K562 (cell line): ENCODE data around the gene ZNF554.

ENCODE experiments used
- CTCF ChIP-seq, 3 experiments: IDR thresholded peaks in 2 of 3; conservative IDR thresholded peaks in 1 of 3; 2 replicates each; pipeline ENCODE4 v1.5.1; 2011 to 2012; ENCODE audit warnings: low read length in 3 of 3, mild to moderate bottlenecking in 3 of 3, control low read depth in 2 of 3, improper control_type of control experiment in 1 of 3, inconsistent platforms in 1 of 3, low read depth in 1 of 3, mixed read lengths in 1 of 3, moderate library complexity in 1 of 3; ENCODE audit not compliant: insufficient read depth in 2 of 3
- CUX1 ChIP-seq: fragments of 200-800 bp; sonication (Bioruptor generic); IDR thresholded peaks from 2 replicates; pipeline ENCODE4 v1.6.1; 2016; ENCODE audit warnings: missing genetic modification characterization, missing compliant biosample characterization
- ELF4 ChIP-seq: fragments of 450-650 bp; formaldehyde crosslinking; IDR thresholded peaks from 2 replicates; pipeline ENCODE4 v1.4.0; 2022; ENCODE audit warnings: missing genetic modification characterization
- ETV1 ChIP-seq: fragments of 450-650 bp; conservative IDR thresholded peaks from 2 replicates; pipeline ENCODE4 v1.6.1; 2016; ENCODE audit warnings: missing genetic modification characterization, control low read depth, low read depth, missing compliant biosample characterization
- EZH2 ChIP-seq: IDR thresholded peaks from 2 replicates; pipeline ENCODE4 v1.6.1; 2012; ENCODE audit warnings: low read depth, mild to moderate bottlenecking, inconsistent platforms, low read length, borderline replicate concordance
- ID3 ChIP-seq, 2 experiments: fragments of 250-450 bp in 1 of 2; fragments of 450-650 bp in 1 of 2; sonication (Bioruptor Pico) in 1 of 2; IDR thresholded peaks; 2 replicates each; pipeline versions ENCODE4 v1.6.1 to v1.8.0; 2016 to 2021; ENCODE audit warnings: mild to moderate bottlenecking in 2 of 2, moderate library complexity in 2 of 2, missing compliant biosample characterization in 1 of 2, missing genetic modification characterization in 1 of 2
- MAFG ChIP-seq: fragments of 450-650 bp; conservative IDR thresholded peaks from 2 replicates; pipeline ENCODE4 v1.6.1; 2016; ENCODE audit warnings: missing genetic modification characterization, missing compliant biosample characterization
- NR2C1 ChIP-seq, 2 experiments: fragments of 450-650 bp; IDR thresholded peaks; 2 replicates each; pipeline ENCODE4 v1.6.1; 2017; ENCODE audit warnings: mild to moderate bottlenecking in 2 of 2, antibody characterized with exemption in 1 of 2, inconsistent platforms in 1 of 2, missing compliant biosample characterization in 1 of 2, missing genetic modification characterization in 1 of 2
- RBM39 ChIP-seq: fragments of 200-400 bp; formaldehyde crosslinking; optimal IDR thresholded peaks from 2 replicates; pipeline ENCODE3; 2018; ENCODE audit warnings: low read depth, low read length
- SMAD3 ChIP-seq: fragments of 450-650 bp; formaldehyde crosslinking; conservative IDR thresholded peaks from 2 replicates; pipeline ENCODE4 v1.4.0; 2020; ENCODE audit warnings: mild to moderate bottlenecking
- ZKSCAN1 ChIP-seq: fragments of 150-350 bp; IDR thresholded peaks from 2 replicates; pipeline ENCODE4 v1.6.1; 2016; ENCODE audit warnings: low read depth, low read length
- ZNF280B ChIP-seq: fragments of 250-450 bp; sonication (Bioruptor Pico); IDR thresholded peaks from 2 replicates; pipeline ENCODE4 v1.5.1; 2021; ENCODE audit warnings: mild to moderate bottlenecking

- TF ChIP-seq NR2C1 (IDR thresholded peaks at IDR 0.05) = no peak
- no peak for TF ChIP-seq NR2C1 (tag; IDR thresholded peaks at IDR 0.05)
- no peak for TF ChIP-seq ETV1 (tag)
- TF ChIP-seq CTCF (IDR thresholded peaks at IDR 0.05 in 2 of 3, conservative IDR thresholded peaks at IDR 0.05 in 1 of 3; ENCODE audit: insufficient read depth in 2 of 3, low read depth in 1 of 3, low read length in 3 of 3) = no peak
- no peak for TF ChIP-seq ELF4 (CRISPR knock-in tag)
- TF ChIP-seq ZNF280B (CRISPR knock-in tag) = no peak
- TF ChIP-seq SMAD3 = no peak
- no peak for TF ChIP-seq RBM39
- no peak for TF ChIP-seq MAFG (tag)
- TF ChIP-seq CUX1 (CRISPR knock-in tag) = no peak
- TF ChIP-seq EZH2 = no peak
- no peak for TF ChIP-seq ID3 (CRISPR knock-in tag; IDR thresholded peaks at IDR 0.05)
- no peak for TF ChIP-seq ID3 (tag; IDR thresholded peaks at IDR 0.05)
- no peak for TF ChIP-seq ZKSCAN1
These were observed 49.3 kb upstream of the ZNF554 start for GRCh38 chr19:2770055-2771013.
